PC-9 (cell line): ENCODE results near the gene PHF21B.

Source experiments
- CTCF ChIP-seq: fragments of 200-600 bp; sonication (generic); conservative IDR thresholded peaks from 2 replicates; pipeline ENCODE4 v1.6.1; 2017; ENCODE audit warnings: mixed run types, antibody characterized with exemption, mild to moderate bottlenecking, moderate library complexity
- EZH2 ChIP-seq: fragments of 200-600 bp; sonication (generic); IDR thresholded peaks from 2 replicates; pipeline ENCODE4 v1.8.0; 2017; ENCODE audit warnings: antibody characterized with exemption, low read depth

- TF ChIP-seq CTCF (no peak), EZH2 (no peak)
Observed at GRCh38 chr22:44925465-44926123, 84.2 kb downstream of the PHF21B start.
